GM19023 (cell line): ENCODE data around the gene INPP5A.
"Not testable (repeated sequence)": the region's sequence is repeated elsewhere in the genome, so short reads cannot be mapped to it uniquely, and the experiment has no call there.

Experiments used
- ATAC-seq: cut with Tn5 transposase; IDR thresholded peaks from one replicate; pipeline ENCODE4 v1.9.1; 2021; ENCODE audit warnings: mild to moderate bottlenecking, moderate library complexity; ENCODE audit not compliant: unreplicated experiment

The INPP5A gene

GRCh38 chr10:132788180-132788830, 250.7 kb downstream of the INPP5A start:
- ATAC-seq, result no peak

GRCh38 chr10:132788831-132789219, 251.2 kb downstream of the INPP5A start:
- no peak for ATAC-seq

GRCh38 chr10:132789659-132790148, 252.1 kb downstream of the INPP5A start:
- ATAC-seq, result no peak

- no peak for ATAC-seq
Observed at GRCh38 chr10:132790470-132790869, 252.9 kb downstream of the INPP5A start.

- ATAC-seq, result no peak
Observed at GRCh38 chr10:132790934-132791829, 253.6 kb downstream of the INPP5A start.

- ATAC-seq, result not testable (repeated sequence)
Observed at GRCh38 chr10:132792099-132792498, 254.5 kb downstream of the INPP5A start.

GRCh38 chr10:132792796-132793195, 255.2 kb downstream of the INPP5A start:
- no peak for ATAC-seq

- ATAC-seq, result no peak
Observed at GRCh38 chr10:132793213-132793612, 255.6 kb downstream of the INPP5A start.

GRCh38 chr10:132793871-132794849, 256.6 kb downstream of the INPP5A start:
- ATAC-seq, result no peak

GRCh38 chr10:132796846-132797245, 259.3 kb downstream of the INPP5A start:
- ATAC-seq, result no peak

- not testable (repeated sequence) for ATAC-seq
Observed at GRCh38 chr10:132797986-132798385, 260.4 kb downstream of the INPP5A start.

- ATAC-seq, result no peak
Observed at GRCh38 chr10:132798403-132798802, 260.8 kb downstream of the INPP5A start.

- ATAC-seq, result no peak
Observed at GRCh38 chr10:132798876-132799275, 261.3 kb downstream of the INPP5A start.

GRCh38 chr10:132799865-132800264, 262.3 kb downstream of the INPP5A start:
- no peak for ATAC-seq

- no peak for ATAC-seq
Observed at GRCh38 chr10:132802048-132802447, 264.5 kb downstream of the INPP5A start.

- no peak for ATAC-seq
Observed at GRCh38 chr10:132802694-132803320, 265.2 kb downstream of the INPP5A start.

GRCh38 chr10:132803416-132804210, 266.0 kb downstream of the INPP5A start:
- ATAC-seq, result no peak

- ATAC-seq, result no peak
Observed at GRCh38 chr10:132804287-132804686, 266.7 kb downstream of the INPP5A start.

GRCh38 chr10:132804785-132805426, 267.3 kb downstream of the INPP5A start:
- ATAC-seq, result no peak
